OCI-LY1 (cell line): ENCODE results near the gene USP28.

Experiments
- H2AFZ ChIP-seq: fragments of 200-600 bp; sonication (generic), shearing (Covaris generic); 2 replicates; pipeline ENCODE4 v1.6.0; 2014; ENCODE audit warnings: antibody characterized with exemption, mild to moderate bottlenecking, low read length
- H3F3A ChIP-seq: fragments of 200-600 bp; sonication (generic), shearing (Covaris generic); 2 replicates; pipeline ENCODE4 v1.6.0; 2014; ENCODE audit warnings: mild to moderate bottlenecking, antibody characterized with exemption, low read length, moderate library complexity; ENCODE audit not compliant: insufficient read depth
- H3K27ac ChIP-seq: fragments of 200-600 bp; sonication (generic); 2 replicates; pipeline ENCODE4 v1.5.1; 2014; ENCODE audit warnings: low read length, mixed run types, mild to moderate bottlenecking, low read depth; ENCODE audit not compliant: poor library complexity, severe bottlenecking
- H3K27me3 ChIP-seq: fragments of 200-600 bp; sonication (generic); 2 replicates; pipeline ENCODE4 v1.6.0; 2014; ENCODE audit warnings: antibody characterized with exemption, mild to moderate bottlenecking, low read length, moderate library complexity; ENCODE audit not compliant: insufficient read depth
- H3K36me3 ChIP-seq: fragments of 200-600 bp; sonication (generic); 2 replicates; pipeline ENCODE4 v1.6.1; 2014; ENCODE audit warnings: mild to moderate bottlenecking, antibody characterized with exemption, low read length, moderate library complexity, mixed read lengths; ENCODE audit not compliant: insufficient read depth
- H3K4me1 ChIP-seq: fragments of 200-600 bp; sonication (generic); 2 replicates; pipeline ENCODE4 v1.5.1; 2014; ENCODE audit warnings: mild to moderate bottlenecking, low read length, moderate library complexity; ENCODE audit not compliant: insufficient read depth, severe bottlenecking
- H3K4me2 ChIP-seq: fragments of 200-600 bp; sonication (generic), shearing (Covaris generic); 2 replicates; pipeline ENCODE4 v1.6.1; 2014; ENCODE audit warnings: low read length
- H3K4me3 ChIP-seq: fragments of 200-600 bp; sonication (generic); 2 replicates; pipeline ENCODE4 v1.5.1; 2014; ENCODE audit warnings: low read length, low read depth, mild to moderate bottlenecking, mixed read lengths; ENCODE audit not compliant: poor library complexity, severe bottlenecking
- H3K79me2 ChIP-seq: fragments of 200-600 bp; shearing (Covaris generic); 2 replicates; pipeline ENCODE4 v1.6.1; 2016; ENCODE audit warnings: mixed run types, low read length, mixed read lengths; ENCODE audit not compliant: insufficient read depth
- H3K9ac ChIP-seq: fragments of 200-600 bp; sonication (generic), shearing (Covaris generic); 2 replicates; pipeline ENCODE4 v1.6.1; 2014; ENCODE audit warnings: mild to moderate bottlenecking, low read length, mixed read lengths
- H3K9me2 ChIP-seq: fragments of 200-600 bp; sonication (generic), shearing (Covaris generic); 2 replicates; pipeline ENCODE4 v1.6.1; 2014; ENCODE audit warnings: low read depth, mild to moderate bottlenecking, low read length, mixed read lengths
- H3K9me3 ChIP-seq: fragments of 200-600 bp; shearing (Covaris generic); 2 replicates; pipeline ENCODE4 v1.6.1; 2014; ENCODE audit warnings: low read length, mixed read lengths
- H4K20me1 ChIP-seq: fragments of 200-600 bp; sonication (generic), shearing (Covaris generic); 2 replicates; pipeline ENCODE4 v1.6.0; 2016; ENCODE audit warnings: mild to moderate bottlenecking, low read length; ENCODE audit not compliant: insufficient read depth
- CTCF ChIP-seq: fragments of 200-600 bp; sonication (generic), shearing (Covaris generic); IDR thresholded peaks from 2 replicates; pipeline ENCODE4 v1.5.1; 2017; ENCODE audit warnings: mild to moderate bottlenecking, antibody characterized with exemption, low read length, moderate library complexity, mixed read lengths
- EZH2 ChIP-seq: fragments of 200-600 bp; sonication (generic), shearing (Covaris generic); IDR thresholded peaks from 2 replicates; pipeline ENCODE4 v1.8.0; 2017; ENCODE audit warnings: borderline replicate concordance, mixed run types, mild to moderate bottlenecking, antibody characterized with exemption, low read length, moderate library complexity, mixed read lengths

USP28 gene

DNA sequence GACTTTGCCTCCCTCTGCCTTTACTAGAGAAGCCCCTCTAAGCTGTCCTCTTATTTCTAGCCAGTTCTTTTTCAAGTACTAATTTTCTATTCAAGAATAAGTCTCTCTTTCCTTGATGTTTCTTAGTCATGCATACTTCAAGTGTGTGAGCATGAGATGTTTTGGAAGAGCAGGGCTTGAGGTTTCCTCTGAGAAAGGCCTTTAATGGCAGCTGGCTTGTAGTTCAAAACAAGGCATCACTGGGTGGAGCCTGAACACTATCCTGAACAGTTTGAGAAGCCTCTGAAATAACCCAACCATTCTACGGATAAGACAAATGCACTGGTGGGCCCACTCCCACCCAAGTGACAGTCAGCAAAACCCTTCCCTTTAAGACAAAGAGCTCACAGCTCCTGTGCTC is 58.2 kb downstream of the USP28 start:
- Histone ChIP-seq H3K79me2 (no peaks in the 10 kb centered on the region), H4K20me1 (no peaks in the 10 kb centered on the region), H3K4me3 (no peak overlapping the region), H3K9ac (no peak overlapping the region), H3K9me2 (no peaks in the 10 kb centered on the region), H3K27ac (no peak overlapping the region), H3K9me3 (no peaks in the 10 kb centered on the region), H3K27me3 (no peaks in the 10 kb centered on the region), H3K4me2 (no peak overlapping the region), H2AFZ (no peak overlapping the region), H3K36me3 (peaks cover 12% of the 10 kb centered on the region), H3K4me1 (no peaks in the 10 kb centered on the region), H3F3A (no peaks in the 10 kb centered on the region)
- TF ChIP-seq CTCF (no peak), EZH2 (no peak)

DNA sequence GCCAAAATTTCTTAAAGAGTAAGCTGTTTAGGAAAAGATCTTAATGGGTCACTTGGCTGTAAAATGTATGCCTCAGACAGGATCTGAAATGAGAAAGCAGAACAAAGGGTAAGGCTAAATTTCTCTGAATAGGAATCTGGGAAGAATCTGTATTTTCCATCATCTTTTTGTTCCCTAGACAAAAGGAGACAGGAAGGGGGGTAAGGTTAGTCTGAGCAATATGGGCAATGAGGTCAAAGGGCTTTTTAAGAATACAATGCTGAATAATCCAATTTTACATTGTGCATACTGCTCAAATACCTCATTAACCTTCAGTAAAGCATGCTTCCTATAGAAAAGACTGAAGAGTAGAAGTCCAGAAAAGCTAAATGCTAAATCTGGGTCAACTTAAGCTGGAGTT is 61.2 kb downstream of the USP28 start:
- Histone ChIP-seq H3K27me3 (no peaks in the 10 kb centered on the region), H3K4me3 (no peak overlapping the region), H3K9me3 (no peaks in the 10 kb centered on the region), H3F3A (no peaks in the 10 kb centered on the region), H4K20me1 (no peaks in the 10 kb centered on the region), H3K9me2 (no peaks in the 10 kb centered on the region), H3K4me1 (no peaks in the 10 kb centered on the region), H2AFZ (no peak overlapping the region), H3K36me3 (peaks cover 9% of the 10 kb centered on the region; the same call in 1 of the 2 replicates), H3K79me2 (no peaks in the 10 kb centered on the region), H3K27ac (no peak overlapping the region), H3K9ac (no peak overlapping the region), H3K4me2 (no peak overlapping the region)
- TF ChIP-seq EZH2: no peak
- no peak for TF ChIP-seq CTCF

DNA sequence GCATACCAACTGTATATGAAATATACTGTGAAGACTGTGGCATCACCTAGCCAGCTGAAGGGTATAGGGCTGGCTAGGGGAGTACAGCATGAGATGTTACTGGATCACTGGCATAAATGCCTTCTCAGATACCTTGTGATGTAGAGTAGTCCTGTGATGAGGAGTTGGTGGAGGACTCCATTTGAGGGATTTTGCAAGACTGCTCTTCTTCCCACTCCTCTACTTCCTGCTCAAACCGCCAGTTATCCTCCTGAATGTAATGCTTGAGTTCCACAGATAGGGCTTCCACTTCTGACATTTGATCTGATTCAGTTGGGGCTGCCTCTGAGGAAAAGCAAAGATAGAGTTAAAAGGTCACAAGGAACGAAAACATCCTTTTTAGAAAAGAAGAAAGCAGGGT is 66.4 kb downstream of the USP28 start:
- no peaks in the 10 kb centered on the region for H3F3A ChIP-seq
- TF ChIP-seq EZH2 (no peak), CTCF (no peak)
- H3K9me3 ChIP-seq: no peaks in the 10 kb centered on the region
- no peaks in the 10 kb centered on the region for H3K9me2 ChIP-seq
- H3K27ac ChIP-seq: no peak overlapping the region
- no peaks in the 10 kb centered on the region for H3K27me3 ChIP-seq
- no peaks in the 10 kb centered on the region for H3K4me1 ChIP-seq
- H3K4me3 ChIP-seq: no peak overlapping the region
- peaks cover 29% of the 10 kb centered on the region; the same call in 1 of the 2 replicates for H3K36me3 ChIP-seq
- no peak overlapping the region for H3K4me2 ChIP-seq
- no peak overlapping the region for H3K9ac ChIP-seq
- H2AFZ ChIP-seq: no peak overlapping the region
- no peaks in the 10 kb centered on the region for H3K79me2 ChIP-seq
- H4K20me1 ChIP-seq: no peaks in the 10 kb centered on the region
